ENCODE measurements around the gene BTNL2. TPM values are rescaled to one million over a fixed set of nuclear protein-coding genes. Genes with fewer than 3 reads are reported as not detected.
"Not testable (repeated sequence)": the region's sequence is repeated elsewhere in the genome, so short reads cannot be mapped to it uniquely, and the experiment has no call there.

BTNL2 gene
- polyA plus RNA-seq, 2 of the 4 experiments (the other 2 are of a cell fraction), result not detected

DNA sequence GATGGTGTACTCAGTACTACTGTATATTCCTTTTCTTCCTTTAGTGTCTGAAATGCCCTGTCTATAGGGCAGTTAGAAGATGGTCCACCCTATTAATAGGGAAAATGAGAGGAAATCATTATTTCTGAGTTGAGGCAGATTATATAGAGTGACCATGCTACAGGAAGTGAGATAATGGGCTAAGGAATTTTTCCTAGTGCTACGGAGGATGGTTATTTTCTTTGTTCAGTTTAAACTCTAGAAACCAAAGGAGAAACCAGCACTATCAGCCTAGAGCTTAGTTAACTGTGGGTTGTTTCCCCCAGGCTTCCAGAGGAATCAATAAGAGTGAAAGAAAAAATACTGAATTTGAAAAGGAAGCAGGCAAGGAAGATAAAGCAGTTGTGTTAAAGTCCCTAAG is 35.8 kb downstream of the BTNL2 start (continued):
- TF ChIP-seq, protein P1, sequence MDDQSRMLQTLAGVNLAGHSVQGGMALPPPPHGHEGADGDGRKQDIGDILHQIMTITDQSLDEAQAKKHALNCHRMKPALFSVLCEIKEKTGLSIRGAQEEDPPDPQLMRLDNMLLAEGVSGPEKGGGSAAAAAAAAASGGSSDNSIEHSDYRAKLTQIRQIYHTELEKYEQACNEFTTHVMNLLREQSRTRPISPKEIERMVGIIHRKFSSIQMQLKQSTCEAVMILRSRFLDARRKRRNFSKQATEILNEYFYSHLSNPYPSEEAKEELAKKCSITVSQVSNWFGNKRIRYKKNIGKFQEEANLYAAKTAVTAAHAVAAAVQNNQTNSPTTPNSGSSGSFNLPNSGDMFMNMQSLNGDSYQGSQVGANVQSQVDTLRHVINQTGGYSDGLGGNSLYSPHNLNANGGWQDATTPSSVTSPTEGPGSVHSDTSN (IDR thresholded peaks at IDR 0.05), result no peak

GRCh38 chr6:32370505-32370904 is 36.5 kb downstream of the BTNL2 start:
- Histone ChIP-seq H3K4me2 (peak overlapping the region; percentile 34; the same call in 1 of the 3 replicates), H3K9me3 (no peaks in the 10 kb centered on the region), H3K4me1 (peaks cover 37% of the 10 kb centered on the region), H3K27ac (no peak overlapping the region), H3K4me3 (no peak overlapping the region)
- DNase-seq (ENCODE audit: low read depth in 1 of 2, low spot score in 1 of 2), result peak in 1 of 2 experiments; percentile 3
- 37% methylated on average over 2 of the region's 2 CpGs for WGBS (ENCODE audit: missing lambda C conversion rate)
- ChIA-PET CTCF (no interaction called here), POLR2A (no interaction called here)
- TF ChIP-seq CEBPB (IDR thresholded peaks at IDR 0.05), result peak in 1 of 2 experiments; percentile 34; a peak in 1 of 4 replicates
- TF ChIP-seq KDM1A (IDR thresholded peaks at IDR 0.05; ENCODE audit: low read depth), result no peak
- no peak for TF ChIP-seq HOXB5 (CRISPR knock-in tag; IDR thresholded peaks at IDR 0.05)
- no peak for ATAC-seq
- no peak for FAIRE-seq

GRCh38 chr6:32369660-32370059 is 37.3 kb downstream of the BTNL2 start:
- 13% methylated on average over 3 of the region's 3 CpGs for WGBS (ENCODE audit: missing lambda C conversion rate)
- no peak for FAIRE-seq

DNA sequence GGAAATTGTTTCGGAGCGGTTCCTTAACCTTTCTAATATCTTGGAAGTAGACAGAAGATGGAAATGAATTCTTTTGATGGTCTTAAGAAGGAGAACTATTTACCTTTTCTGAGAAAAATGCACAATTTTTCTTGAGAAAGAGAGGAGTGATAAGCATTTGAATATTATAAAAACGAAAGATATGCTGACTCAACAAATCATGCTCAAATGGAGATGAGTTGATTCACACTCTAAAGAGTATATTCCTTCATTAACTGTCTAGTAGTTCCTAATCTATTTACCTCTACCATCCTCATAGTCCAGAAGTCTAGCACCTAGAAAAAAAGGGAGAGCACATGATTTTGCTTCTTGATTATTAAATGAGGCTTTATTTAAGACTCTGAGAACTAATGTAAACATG is 39.3 kb downstream of the BTNL2 start:
- Histone ChIP-seq H3K4me3 (no peak overlapping the region), H3K4me1 (peaks cover 21% of the 10 kb centered on the region), H3K4me2 (no peak overlapping the region), H3K9me3 (no peaks in the 10 kb centered on the region), H3K27ac (no peak overlapping the region)
- no peak for DNase-seq (ENCODE audit: low read depth in 1 of 2, low spot score in 1 of 2)
- CTCF ChIA-PET, result interaction anchor here (0.5 kb wide), 1 partner anchor 170 kb away, joined by 4 read pairs; no protein-coding TSS in a partner anchor
- POLR2A ChIA-PET, result no interaction called here
- TF ChIP-seq POLR2A (IDR thresholded peaks at IDR 0.05; ENCODE audit: low read length), result no peak
- peak; percentile 95 for TF ChIP-seq MAFK (IDR thresholded peaks at IDR 0.05; ENCODE audit: partially characterized antibody)
- no peak for TF ChIP-seq ELK1 (IDR thresholded peaks at IDR 0.05; ENCODE audit: low read depth, low read length)
- no peak for ATAC-seq
- WGBS (ENCODE audit: missing lambda C conversion rate), result 86% methylated on average over 3 of the region's 3 CpGs
- FAIRE-seq, result no peak

More at GRCh38 chr6:32369660-32370059, 37.3 kb downstream of the BTNL2 start:
- TF ChIP-seq SREBF2 (IDR thresholded peaks at IDR 0.05) (no peak), MAZ (IDR thresholded peaks at IDR 0.05; ENCODE audit: borderline replicate concordance, low read depth, low read length) (no peak), FOSL2 (IDR thresholded peaks at IDR 0.05) (peak; percentile 58; the same call in 1 of the 2 replicates), FOSL2 (CRISPR knock-in tag; IDR thresholded peaks at IDR 0.05) (peak; percentile 70), JUNB (IDR thresholded peaks at IDR 0.05) (peak; percentile 59)
- no peak overlapping the region for H3K4me3 ChIP-seq
- ChIA-PET CTCF (interaction anchor here (1.1 to 1.3 kb wide), 3 partner anchors 12 to 147 kb away, joined by 3 to 4 read pairs (median 3); no protein-coding TSS in a partner anchor), POLR2A (no interaction called here)
- peak overlapping the region in 1 of 2 experiments; percentile 59; a peak in 2 of 6 replicates for H3K27ac ChIP-seq
- ATAC-seq (peak in 1 of 2 experiments; percentile 43; a peak in 1 of 6 replicates), DNase-seq (ENCODE audit: low read depth in 1 of 2, low spot score in 1 of 2) (peak; percentile 31 to 36)
- peak overlapping the region; percentile 48 for H3K4me2 ChIP-seq
- peaks cover 37% of the 10 kb centered on the region for H3K4me1 ChIP-seq
- H3K9me3 ChIP-seq, result no peaks in the 10 kb centered on the region

GRCh38 chr6:32359225-32359624 is 47.8 kb downstream of the BTNL2 start:
- ATAC-seq; H3K9me3 ChIP-seq; H3K4me3 ChIP-seq; CTCF ChIA-PET; H3K4me1 ChIP-seq; H3K27ac ChIP-seq; DNase-seq (ENCODE audit: low read depth in 1 of 2, low spot score in 1 of 2); H3K4me2 ChIP-seq; FAIRE-seq; POLR2A ChIA-PET: not testable (repeated sequence)
- 50% methylated on average over 1 of the region's 1 CpG for WGBS (ENCODE audit: missing lambda C conversion rate)

DNA sequence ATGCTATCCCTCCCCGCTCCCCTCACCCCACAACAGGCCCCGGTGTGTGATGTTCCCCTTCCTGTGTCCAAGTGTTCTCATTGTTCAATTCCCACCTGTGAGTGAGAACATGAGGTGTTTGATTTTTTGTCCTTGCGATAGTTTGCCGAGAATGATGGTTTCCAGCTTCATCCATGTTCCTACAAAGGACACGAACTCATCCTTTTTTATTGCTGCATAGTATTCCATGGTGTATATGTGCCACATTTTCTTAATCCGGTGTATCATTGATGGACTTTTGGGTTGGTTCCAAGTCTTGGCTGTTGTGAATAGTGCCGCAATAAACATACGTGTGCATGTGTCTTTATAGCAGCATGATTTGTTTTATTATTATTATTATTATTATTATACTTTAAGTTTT is 48.4 kb downstream of the BTNL2 start:
- FAIRE-seq; H3K9me3 ChIP-seq; H3K4me3 ChIP-seq; DNase-seq (ENCODE audit: low read depth in 1 of 2, low spot score in 1 of 2); POLR2A ChIA-PET; H3K27ac ChIP-seq; ATAC-seq; H3K4me2 ChIP-seq; CTCF ChIA-PET; H3K4me1 ChIP-seq: not testable (repeated sequence)
- WGBS (ENCODE audit: missing lambda C conversion rate), result 64% methylated on average over 7 of the region's 8 CpGs

Data from A549 (cell line).